Breast epithelium (tissue), 3 donors: ENCODE measurements around the gene DEFB113.

Source experiments
- CTCF ChIP-seq, 3 donors: fragments of 450-650 bp; IDR thresholded peaks; one replicate each; pipeline ENCODE4 v1.5.1; 2016 to 2017; ENCODE audit warnings: antibody characterized with exemption in 3 of 3, mild to moderate bottlenecking in 3 of 3, moderate library complexity in 3 of 3
- POLR2AphosphoS5 ChIP-seq, 3 donors: sonication (generic); formaldehyde crosslinking; IDR thresholded peaks; one replicate each; pipeline ENCODE4 v1.6.1; 2017; ENCODE audit warnings: antibody characterized with exemption in 3 of 3

- TF ChIP-seq CTCF (IDR thresholded peaks at IDR 0.05) (no peak), POLR2AphosphoS5 (IDR thresholded peaks at IDR 0.05) (no peak)
Measured at GRCh38 chr6:49937017-49937416, 32.4 kb downstream of the DEFB113 start.
